ENCODE results near the gene AUTS2. TPM values are rescaled to one million over a fixed set of nuclear protein-coding genes. Genes with fewer than 3 reads are reported as not detected.

AUTS2 gene
- total RNA-seq, 1 donor from 2014 or later, result 80.6 TPM

- Mint-ChIP-seq H3K9me3 (ENCODE audit: unreplicated experiment) (peaks cover 3% of the 10 kb centered on the region), H3K36me3 (ENCODE audit: unreplicated experiment) (no peaks in the 10 kb centered on the region), H3K4me1 (ENCODE audit: unreplicated experiment) (no peaks in the 10 kb centered on the region), H3K27ac (ENCODE audit: unreplicated experiment) (no peak overlapping the region), H3K4me3 (ENCODE audit: unreplicated experiment) (no peak overlapping the region), H3K27me3 (ENCODE audit: unreplicated experiment) (peaks cover 46% of the 10 kb centered on the region)
- TF ChIP-seq, protein P1, sequence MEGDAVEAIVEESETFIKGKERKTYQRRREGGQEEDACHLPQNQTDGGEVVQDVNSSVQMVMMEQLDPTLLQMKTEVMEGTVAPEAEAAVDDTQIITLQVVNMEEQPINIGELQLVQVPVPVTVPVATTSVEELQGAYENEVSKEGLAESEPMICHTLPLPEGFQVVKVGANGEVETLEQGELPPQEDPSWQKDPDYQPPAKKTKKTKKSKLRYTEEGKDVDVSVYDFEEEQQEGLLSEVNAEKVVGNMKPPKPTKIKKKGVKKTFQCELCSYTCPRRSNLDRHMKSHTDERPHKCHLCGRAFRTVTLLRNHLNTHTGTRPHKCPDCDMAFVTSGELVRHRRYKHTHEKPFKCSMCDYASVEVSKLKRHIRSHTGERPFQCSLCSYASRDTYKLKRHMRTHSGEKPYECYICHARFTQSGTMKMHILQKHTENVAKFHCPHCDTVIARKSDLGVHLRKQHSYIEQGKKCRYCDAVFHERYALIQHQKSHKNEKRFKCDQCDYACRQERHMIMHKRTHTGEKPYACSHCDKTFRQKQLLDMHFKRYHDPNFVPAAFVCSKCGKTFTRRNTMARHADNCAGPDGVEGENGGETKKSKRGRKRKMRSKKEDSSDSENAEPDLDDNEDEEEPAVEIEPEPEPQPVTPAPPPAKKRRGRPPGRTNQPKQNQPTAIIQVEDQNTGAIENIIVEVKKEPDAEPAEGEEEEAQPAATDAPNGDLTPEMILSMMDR (IDR thresholded peaks at IDR 0.05), result no peak
- no peak for DNase-seq (ENCODE audit: extremely low spot score, unreplicated experiment)
Observed at GRCh38 chr7:69585169-69585568, 13.1 kb upstream of the AUTS2 start.

DNA sequence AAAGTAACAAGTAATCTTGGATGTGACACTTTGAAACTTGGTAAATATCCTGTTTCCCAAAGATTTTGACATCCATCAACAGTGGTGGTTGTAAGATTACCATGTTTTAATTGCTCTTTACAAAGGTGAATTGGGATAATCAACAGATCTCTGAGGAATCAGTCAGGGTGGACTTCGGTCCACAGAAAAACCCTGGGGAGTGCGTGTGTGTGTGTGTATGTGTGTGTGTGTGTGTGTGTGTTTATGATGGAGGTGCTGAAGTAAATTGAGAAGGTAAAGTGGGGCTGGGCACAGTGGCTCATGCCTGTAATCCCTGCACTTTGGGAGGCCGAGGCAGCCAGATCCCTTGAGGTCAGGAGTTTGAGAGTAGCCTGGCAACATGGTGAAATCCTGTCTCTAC is 12.0 kb upstream of the AUTS2 start:
- H3K36me3 Mint-ChIP-seq (ENCODE audit: unreplicated experiment), result no peaks in the 10 kb centered on the region
- H3K27me3 Mint-ChIP-seq (ENCODE audit: unreplicated experiment), result peaks cover 50% of the 10 kb centered on the region
- DNase-seq (ENCODE audit: extremely low spot score, unreplicated experiment), result no peak
- TF ChIP-seq, protein P1 (IDR thresholded peaks at IDR 0.05), result no peak
- H3K4me1 Mint-ChIP-seq (ENCODE audit: unreplicated experiment), result no peaks in the 10 kb centered on the region
- peaks cover 3% of the 10 kb centered on the region for H3K9me3 Mint-ChIP-seq (ENCODE audit: unreplicated experiment)
- H3K4me3 Mint-ChIP-seq (ENCODE audit: unreplicated experiment), result no peak overlapping the region
- H3K27ac Mint-ChIP-seq (ENCODE audit: unreplicated experiment), result no peak overlapping the region

DNA sequence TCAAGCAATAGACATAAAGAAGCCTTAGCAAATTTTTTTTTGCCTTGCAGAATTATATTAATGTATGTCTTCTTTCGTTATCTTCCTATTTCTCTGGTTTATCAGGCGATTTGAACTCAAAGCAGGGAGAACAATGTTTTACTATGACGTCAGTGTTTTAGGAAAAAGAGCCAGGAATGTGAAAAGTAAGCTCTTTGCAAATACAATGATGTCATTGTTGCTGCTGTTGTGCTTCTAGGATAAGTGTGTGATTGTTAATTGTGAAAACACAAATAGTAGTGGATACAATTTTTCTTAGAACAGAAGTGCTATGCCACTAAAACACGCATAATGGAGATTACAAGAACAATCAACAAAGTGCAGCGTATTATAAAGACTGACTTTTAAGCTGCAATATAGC is 9.5 kb upstream of the AUTS2 start:
- TF ChIP-seq, protein P1 (IDR thresholded peaks at IDR 0.05), result no peak
- Mint-ChIP-seq H3K4me3 (ENCODE audit: unreplicated experiment) (no peak overlapping the region), H3K36me3 (ENCODE audit: unreplicated experiment) (no peaks in the 10 kb centered on the region), H3K9me3 (ENCODE audit: unreplicated experiment) (no peaks in the 10 kb centered on the region), H3K27me3 (ENCODE audit: unreplicated experiment) (peaks cover 59% of the 10 kb centered on the region), H3K27ac (ENCODE audit: unreplicated experiment) (no peak overlapping the region), H3K4me1 (ENCODE audit: unreplicated experiment) (no peaks in the 10 kb centered on the region)
- DNase-seq (ENCODE audit: extremely low spot score, unreplicated experiment), result no peak

DNA sequence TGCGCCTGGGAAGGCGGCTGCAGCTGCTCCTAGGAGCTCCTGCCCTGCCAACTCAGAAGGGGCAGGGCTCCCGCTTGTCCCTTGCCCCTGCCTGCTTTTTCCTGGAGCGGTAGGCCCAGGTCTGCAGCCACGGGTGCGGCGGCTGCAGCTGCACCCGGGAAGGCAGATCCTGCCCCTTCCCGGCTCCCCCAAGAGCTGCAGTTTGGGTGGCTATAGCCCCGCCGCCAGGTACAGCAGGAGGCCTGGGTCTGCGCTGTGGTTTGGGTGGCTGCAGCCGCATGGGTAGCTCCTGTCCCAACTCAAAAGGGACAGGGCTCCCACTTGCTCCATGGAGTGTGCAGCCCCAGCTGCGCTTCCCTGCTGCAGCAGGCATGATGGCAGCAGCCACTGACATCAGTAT is 6.5 kb upstream of the AUTS2 start:
- Mint-ChIP-seq H3K4me3 (ENCODE audit: unreplicated experiment) (no peak overlapping the region), H3K36me3 (ENCODE audit: unreplicated experiment) (no peaks in the 10 kb centered on the region), H3K4me1 (ENCODE audit: unreplicated experiment) (peaks cover under 1% of the 10 kb centered on the region), H3K27ac (ENCODE audit: unreplicated experiment) (no peak overlapping the region), H3K9me3 (ENCODE audit: unreplicated experiment) (no peaks in the 10 kb centered on the region), H3K27me3 (ENCODE audit: unreplicated experiment) (peaks cover 63% of the 10 kb centered on the region)
- TF ChIP-seq, protein P1 (IDR thresholded peaks at IDR 0.05), result no peak
- DNase-seq (ENCODE audit: extremely low spot score, unreplicated experiment), result no peak

GRCh38 chr7:69593511-69593910 is 4.8 kb upstream of the AUTS2 start:
- Mint-ChIP-seq H3K27ac (ENCODE audit: unreplicated experiment) (no peak overlapping the region), H3K4me3 (ENCODE audit: unreplicated experiment) (no peak overlapping the region), H3K36me3 (ENCODE audit: unreplicated experiment) (no peaks in the 10 kb centered on the region), H3K27me3 (ENCODE audit: unreplicated experiment) (peaks cover 56% of the 10 kb centered on the region), H3K4me1 (ENCODE audit: unreplicated experiment) (peaks cover 3% of the 10 kb centered on the region), H3K9me3 (ENCODE audit: unreplicated experiment) (no peaks in the 10 kb centered on the region)
- TF ChIP-seq, protein P1 (IDR thresholded peaks at IDR 0.05), result no peak
- no peak for DNase-seq (ENCODE audit: extremely low spot score, unreplicated experiment)
